Measurements from ENCODE around the gene RAPGEF3. TPM values are rescaled to one million over a fixed set of nuclear protein-coding genes. Genes with fewer than 3 reads are reported as not detected.
A peak's percentile ranks its signal among the peaks of the same experiment; 100 is the strongest.

The RAPGEF3 gene
- total and polyA plus RNA-seq, 2 donors (not counting 1 experiment from before 2014, with no cell fraction given) = 1.8 to 5.2 TPM

- no peaks in the 10 kb centered on the region for H3K9me3 Mint-ChIP-seq (ENCODE audit: insufficient read depth)
- H3K4me3 ChIP-seq (ENCODE audit: control extremely low read depth in 1 of 5, extremely low read depth in 1 of 5, insufficient read depth in 1 of 5, low read depth in 2 of 5, low read length in 4 of 5) = no peak overlapping the region
- POLR2A ChIA-PET = interaction anchor here (0.6 to 1.6 kb wide), 2 partner anchors 42 to 51 kb away, joined by 3 to 5 read pairs; no protein-coding TSS in a partner anchor
- DNase-seq (no peak), ATAC-seq (ENCODE audit: low read depth) (no peak)
- H3K27me3 ChIP-seq (replicated peaks in 1 of 4; ENCODE audit: control extremely low read depth in 1 of 4, control insufficient read depth in 3 of 4, insufficient read depth in 4 of 4, low read length in 3 of 4) = no peaks in the 10 kb centered on the region
- intact Hi-C loops (cut with micrococcal nuclease) = loop anchor here (1.0 to 2.0 kb wide), 8 partner anchors 25 to 449 kb away; no protein-coding TSS in a partner anchor
- CTCF ChIA-PET = interaction anchor here (0.7 to 23.9 kb wide), 19 partner anchors 9 to 684 kb away, joined by 3 to 584 read pairs (median 6); partner anchors contain the start of genes ENDOU, RAPGEF3, RPAP3 and SLC48A1
- no peaks in the 10 kb centered on the region for H3K9me3 ChIP-seq (ENCODE audit: control extremely low read depth in 1 of 3, control insufficient read depth in 2 of 3, insufficient read depth in 1 of 3, low read length in 2 of 3)
- H4K20me1 ChIP-seq (ENCODE audit: control insufficient read depth, insufficient read depth, low read length, poor library complexity, severe bottlenecking) = no peaks in the 10 kb centered on the region
- H3K27ac Mint-ChIP-seq = no peak overlapping the region
- H2AFZ ChIP-seq (ENCODE audit: insufficient read depth, low read depth, low read length, poor library complexity, severe bottlenecking) = no peak overlapping the region
- H3K27me3 Mint-ChIP-seq = no peaks in the 10 kb centered on the region
- no peak overlapping the region for H3K4me3 Mint-ChIP-seq
- no peak overlapping the region for H3K9ac ChIP-seq (ENCODE audit: low read length)
- TF ChIP-seq CTCF (IDR thresholded peaks at IDR 0.05) (no peak), EZH2 (IDR thresholded peaks at IDR 0.05; ENCODE audit: borderline replicate concordance, insufficient read depth, low read depth, low read length, poor library complexity, severe bottlenecking) (no peak)
- peaks cover 22% of the 10 kb centered on the region for H3K79me2 ChIP-seq (ENCODE audit: control insufficient read depth, insufficient read depth, low read length)
- H3K4me2 ChIP-seq (replicated peaks; ENCODE audit: low read depth, low read length, poor library complexity, severe bottlenecking) = no peak overlapping the region
- WGBS (ENCODE audit: insufficient coverage) = 92% methylated on average over 11 of the region's 13 CpGs
- H3K4me1 Mint-ChIP-seq = peaks cover 31% of the 10 kb centered on the region
- peaks cover 11 to 23% of the 10 kb centered on the region in 2 donors for H3K4me1 ChIP-seq (ENCODE audit: control insufficient read depth in 2 of 2, insufficient read depth in 2 of 2, low read length in 2 of 2)
- no peak overlapping the region for H3K27ac ChIP-seq (ENCODE audit: low read length in 2 of 2)
- peaks cover 0 to 2% of the 10 kb centered on the region in 2 experiments for H3K36me3 ChIP-seq (replicated peaks in 1 of 2; ENCODE audit: control extremely low read depth in 1 of 2, control insufficient read depth in 1 of 2, extremely low read depth in 1 of 2, insufficient read depth in 2 of 2, low read length in 1 of 2)
These were observed 42.7 kb downstream of the RAPGEF3 start for GRCh38 chr12:47715877-47716548.

GRCh38 chr12:47715393-47715876, 43.2 kb downstream of the RAPGEF3 start:
- ATAC-seq (ENCODE audit: low read depth) (peak; percentile 86), DNase-seq (peak; percentile 87)
- H3K27ac Mint-ChIP-seq = peak overlapping the region; percentile 33
- no peaks in the 10 kb centered on the region for H3K27me3 Mint-ChIP-seq
- peaks cover 37% of the 10 kb centered on the region for H3K4me1 Mint-ChIP-seq
- H3K4me1 ChIP-seq (ENCODE audit: control insufficient read depth in 2 of 2, insufficient read depth in 2 of 2, low read length in 2 of 2) = peaks cover 15 to 28% of the 10 kb centered on the region in 2 donors
- peaks cover 0 to 2% of the 10 kb centered on the region in 2 experiments for H3K36me3 ChIP-seq (replicated peaks in 1 of 2; ENCODE audit: control extremely low read depth in 1 of 2, control insufficient read depth in 1 of 2, extremely low read depth in 1 of 2, insufficient read depth in 2 of 2, low read length in 1 of 2)
- TF ChIP-seq EZH2 (IDR thresholded peaks at IDR 0.05; ENCODE audit: borderline replicate concordance, insufficient read depth, low read depth, low read length, poor library complexity, severe bottlenecking) = no peak
- peak; percentile 86 for TF ChIP-seq CTCF (IDR thresholded peaks at IDR 0.05)
- no peaks in the 10 kb centered on the region for H3K27me3 ChIP-seq (replicated peaks in 1 of 4; ENCODE audit: control extremely low read depth in 1 of 4, control insufficient read depth in 3 of 4, insufficient read depth in 4 of 4, low read length in 3 of 4)
- intact Hi-C loops (cut with micrococcal nuclease) = loop anchor here (1.0 to 2.0 kb wide), 8 partner anchors 25 to 450 kb away; no protein-coding TSS in a partner anchor
- H3K4me3 ChIP-seq (ENCODE audit: control extremely low read depth in 1 of 5, extremely low read depth in 1 of 5, insufficient read depth in 1 of 5, low read depth in 2 of 5, low read length in 4 of 5) = no peak overlapping the region
- H3K9me3 Mint-ChIP-seq (ENCODE audit: insufficient read depth) = no peaks in the 10 kb centered on the region
- H4K20me1 ChIP-seq (ENCODE audit: control insufficient read depth, insufficient read depth, low read length, poor library complexity, severe bottlenecking) = no peaks in the 10 kb centered on the region
- ChIA-PET POLR2A (interaction anchor here (0.6 to 1.6 kb wide), 2 partner anchors 43 to 52 kb away, joined by 3 to 5 read pairs; no protein-coding TSS in a partner anchor), CTCF (interaction anchor here (0.7 to 23.9 kb wide), 21 partner anchors 9 to 683 kb away, joined by 3 to 584 read pairs (median 5); partner anchors contain the start of genes ENDOU, RAPGEF3, RPAP3 and SLC48A1)
- no peak overlapping the region for H3K9ac ChIP-seq (ENCODE audit: low read length)
- WGBS (ENCODE audit: insufficient coverage) = 50% methylated on average over 8 of the region's 10 CpGs
- no peak overlapping the region for H3K27ac ChIP-seq (ENCODE audit: low read length in 2 of 2)
- no peak overlapping the region for H3K4me3 Mint-ChIP-seq
- H2AFZ ChIP-seq (ENCODE audit: insufficient read depth, low read depth, low read length, poor library complexity, severe bottlenecking) = no peak overlapping the region
- no peaks in the 10 kb centered on the region for H3K9me3 ChIP-seq (ENCODE audit: control extremely low read depth in 1 of 3, control insufficient read depth in 2 of 3, insufficient read depth in 1 of 3, low read length in 2 of 3)
- H3K4me2 ChIP-seq (replicated peaks; ENCODE audit: low read depth, low read length, poor library complexity, severe bottlenecking) = no peak overlapping the region
- peaks cover 28% of the 10 kb centered on the region for H3K79me2 ChIP-seq (ENCODE audit: control insufficient read depth, insufficient read depth, low read length)
